ENCODE results near the gene VSIG8.

DNA sequence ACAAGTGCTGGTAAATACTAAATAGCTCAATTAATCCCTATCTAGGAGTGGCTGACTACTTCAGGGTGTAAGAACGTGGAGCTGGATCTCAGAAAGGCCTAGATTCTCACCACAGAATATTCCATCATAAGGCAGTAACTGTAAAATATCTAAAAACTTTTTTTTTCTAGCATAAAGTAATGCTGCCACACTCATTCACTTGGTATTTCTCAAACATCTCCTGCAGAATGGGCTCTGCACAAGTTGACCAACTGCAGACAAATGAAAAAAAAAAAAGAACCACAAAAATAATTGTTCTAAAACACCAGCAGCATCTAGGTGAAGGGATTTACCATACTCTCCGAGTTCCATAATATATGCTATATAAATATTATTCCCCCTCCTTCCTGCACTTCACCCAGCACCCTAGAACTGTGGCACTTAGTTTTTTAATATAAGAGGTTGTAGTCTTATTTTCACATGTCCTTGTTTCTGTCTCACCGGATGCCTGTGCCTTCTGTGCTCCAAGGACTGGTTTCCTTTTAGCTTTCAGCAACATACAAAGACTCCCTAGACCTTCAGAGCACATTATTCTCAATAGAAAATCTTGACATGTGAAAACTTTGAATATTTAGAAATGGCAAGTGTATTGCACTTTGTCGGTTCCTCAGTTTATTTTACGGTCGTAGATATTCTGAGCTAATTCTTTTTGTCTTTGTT lies 8.9 kb downstream of the VSIG8 start:
- TF ChIP-seq, protein P1, sequence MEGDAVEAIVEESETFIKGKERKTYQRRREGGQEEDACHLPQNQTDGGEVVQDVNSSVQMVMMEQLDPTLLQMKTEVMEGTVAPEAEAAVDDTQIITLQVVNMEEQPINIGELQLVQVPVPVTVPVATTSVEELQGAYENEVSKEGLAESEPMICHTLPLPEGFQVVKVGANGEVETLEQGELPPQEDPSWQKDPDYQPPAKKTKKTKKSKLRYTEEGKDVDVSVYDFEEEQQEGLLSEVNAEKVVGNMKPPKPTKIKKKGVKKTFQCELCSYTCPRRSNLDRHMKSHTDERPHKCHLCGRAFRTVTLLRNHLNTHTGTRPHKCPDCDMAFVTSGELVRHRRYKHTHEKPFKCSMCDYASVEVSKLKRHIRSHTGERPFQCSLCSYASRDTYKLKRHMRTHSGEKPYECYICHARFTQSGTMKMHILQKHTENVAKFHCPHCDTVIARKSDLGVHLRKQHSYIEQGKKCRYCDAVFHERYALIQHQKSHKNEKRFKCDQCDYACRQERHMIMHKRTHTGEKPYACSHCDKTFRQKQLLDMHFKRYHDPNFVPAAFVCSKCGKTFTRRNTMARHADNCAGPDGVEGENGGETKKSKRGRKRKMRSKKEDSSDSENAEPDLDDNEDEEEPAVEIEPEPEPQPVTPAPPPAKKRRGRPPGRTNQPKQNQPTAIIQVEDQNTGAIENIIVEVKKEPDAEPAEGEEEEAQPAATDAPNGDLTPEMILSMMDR (IDR thresholded peaks at IDR 0.05; ENCODE audit: low read depth, low read length): no peak
- no peak for TF ChIP-seq EZH2phosphoT487 (IDR thresholded peaks at IDR 0.05; ENCODE audit: low read depth)

Measured in OCI-LY3 (cell line).